ENCODE data around the gene STMND1. TPM values are rescaled to one million over a fixed set of nuclear protein-coding genes. Genes with fewer than 3 reads are reported as not detected.

Gene STMND1
- polyA plus RNA-seq, 1 donor: 0.34 TPM

- DNase-seq (ENCODE audit: low read depth): no peak
These were observed 59.2 kb downstream of the STMND1 start for GRCh38 chr6:17161076-17161475.

DNA sequence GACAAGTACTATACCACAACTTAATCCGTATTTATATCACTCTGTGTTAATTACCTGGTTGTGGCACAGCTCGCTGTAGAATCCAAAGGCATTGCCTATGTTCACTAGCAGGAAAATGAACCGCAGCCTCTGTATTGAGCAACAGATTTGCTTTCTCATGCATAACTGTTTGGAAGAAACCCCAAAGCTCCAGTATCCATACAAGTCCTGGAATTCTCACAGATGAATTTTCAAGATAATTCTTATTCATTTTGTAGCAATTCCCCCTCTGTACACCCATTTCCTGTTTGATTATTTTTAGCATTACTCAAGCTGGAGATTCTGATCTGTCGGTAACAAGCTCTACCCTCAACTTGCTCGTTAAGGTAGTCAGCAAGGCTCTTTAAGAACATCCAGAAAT is 63.5 kb downstream of the STMND1 start:
- DNase-seq (ENCODE audit: low read depth): no peak

DNA sequence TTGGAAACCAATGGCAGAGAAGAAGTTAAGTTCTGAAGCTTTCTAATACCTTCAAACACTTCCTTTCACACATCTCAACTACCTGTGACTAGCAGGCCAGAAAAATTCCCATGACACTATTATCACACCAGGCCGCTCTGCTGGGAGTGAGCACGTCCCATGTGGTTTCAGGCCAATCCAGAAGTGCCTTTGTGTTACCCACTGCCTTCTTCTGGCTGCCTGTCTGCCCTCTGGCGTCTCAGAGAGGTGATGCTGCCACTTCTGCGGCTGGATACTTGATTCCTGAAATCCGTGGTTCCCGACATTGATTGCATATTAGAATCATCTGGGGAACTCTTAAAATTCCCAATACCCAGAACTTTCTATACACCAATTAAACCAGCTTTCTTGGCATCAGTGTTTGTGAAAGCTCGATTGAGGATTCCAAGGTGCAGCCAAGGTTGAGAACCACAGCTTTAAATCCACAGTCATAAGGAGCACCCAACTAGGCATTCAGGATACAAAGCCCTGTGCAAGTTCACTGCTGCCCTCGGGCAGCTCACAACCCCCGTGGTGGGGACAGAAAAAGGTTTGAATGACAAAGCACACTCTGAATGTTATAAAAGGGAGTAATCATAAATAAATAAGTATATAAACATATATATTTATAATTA is 65.6 kb downstream of the STMND1 start:
- DNase-seq (ENCODE audit: low read depth): no peak

GRCh38 chr6:17169291-17169690 is 67.4 kb downstream of the STMND1 start:
- DNase-seq (ENCODE audit: low read depth): peak; percentile 16

- DNase-seq (ENCODE audit: low read depth): no peak
These were observed 67.9 kb downstream of the STMND1 start for GRCh38 chr6:17169711-17170110.

- DNase-seq (ENCODE audit: low read depth): no peak
These were observed 71.1 kb downstream of the STMND1 start for GRCh38 chr6:17172836-17173470.

GRCh38 chr6:17178326-17178725 is 76.5 kb downstream of the STMND1 start:
- DNase-seq (ENCODE audit: low read depth): no peak

DNA sequence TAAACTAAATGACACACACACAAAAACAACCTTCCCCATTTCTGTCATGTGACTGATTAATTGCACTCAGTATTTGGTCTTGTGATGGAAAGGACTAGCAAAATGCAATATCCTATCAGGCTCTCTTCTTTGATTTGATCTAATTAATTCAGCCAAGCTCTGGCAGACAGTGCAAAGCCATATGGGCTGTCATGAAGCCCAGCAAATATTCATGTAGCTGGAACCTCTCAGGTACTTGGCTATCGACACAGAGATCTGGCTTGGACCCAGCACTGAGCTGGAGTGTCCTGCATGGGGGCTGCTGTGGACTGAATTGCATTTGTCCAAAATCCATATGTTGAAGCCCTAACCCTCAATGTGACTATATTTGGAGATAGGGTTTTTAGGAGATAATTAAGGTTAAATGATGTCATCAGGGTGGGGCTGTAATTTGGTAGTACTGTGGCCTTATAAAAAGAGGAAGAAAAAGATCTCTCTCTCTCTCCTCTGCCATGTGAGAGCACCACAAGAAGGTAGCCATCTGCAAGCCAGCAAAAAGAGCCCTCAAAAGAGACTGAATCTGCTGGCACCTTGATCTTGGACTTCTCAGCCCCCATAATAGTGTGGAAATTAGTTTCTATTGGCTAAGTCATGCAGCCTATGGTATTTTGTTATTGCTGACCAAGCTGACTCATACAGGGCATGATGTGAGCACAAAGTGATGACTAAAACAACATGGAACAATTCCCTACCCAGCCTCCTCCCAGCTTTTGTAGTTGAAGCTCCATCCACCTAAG is 77.1 kb downstream of the STMND1 start:
- DNase-seq (ENCODE audit: low read depth): no peak

DNA sequence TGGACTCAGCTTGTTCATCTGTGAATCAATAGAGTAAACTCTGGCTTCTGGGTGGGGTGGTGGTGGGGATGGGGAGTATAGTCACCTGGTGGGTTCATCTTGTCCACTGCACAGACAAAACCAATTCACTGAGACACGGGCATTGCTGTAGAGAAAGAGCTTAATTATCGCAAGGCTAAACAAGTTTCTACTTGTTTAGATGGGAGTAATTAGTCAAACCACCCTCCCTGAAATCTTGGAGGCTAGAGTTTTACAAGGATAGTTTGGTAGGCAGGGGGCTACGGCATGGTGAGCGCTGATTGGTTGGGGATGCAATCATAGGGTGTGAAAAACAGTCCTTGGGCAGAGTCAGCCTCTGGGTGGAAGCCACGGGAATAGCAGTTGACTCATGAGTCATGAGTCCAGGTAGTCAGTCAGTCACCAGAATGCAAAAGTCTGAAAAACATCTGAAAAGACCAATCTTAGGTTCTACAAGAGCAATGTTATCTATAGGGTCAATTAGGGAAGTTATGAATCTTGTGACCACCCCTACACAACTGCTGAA is 77.8 kb downstream of the STMND1 start:
- no peak for DNase-seq (ENCODE audit: low read depth)

Other genes with a start within 250 kb of the STMND1 start
- gene RBM24, start 179.3 kb downstream of the STMND1 start, polyA plus RNA-seq (ENCODE audit: insufficient read length): 348 TPM